ENCODE results near the gene PLCH2. TPM values are rescaled to one million over a fixed set of nuclear protein-coding genes. Genes with fewer than 3 reads are reported as not detected.

PLCH2 gene
- total and polyA plus RNA-seq, 2 of the 13 experiments (the other 11 are each of a cell fraction or from before 2014, with no cell fraction given): 0.15 to 0.67 TPM

GRCh38 chr1:2537784-2538115 is 61.7 kb downstream of the PLCH2 start:
- ATAC-seq (no peak), DNase-seq (ENCODE audit: low spot score) (no peak), FAIRE-seq (no peak)
- 3% methylated on average over 6 of the region's 9 CpGs for WGBS (ENCODE audit: low lambda C conversion rate)
- Histone ChIP-seq H3K27me3 (ENCODE audit: control insufficient read depth in 1 of 2, insufficient read depth in 2 of 2, low read length in 2 of 2) (peaks cover 10 to 47% of the 10 kb centered on the region in 2 experiments; a peak in 4 of 5 replicates), H2AFZ (ENCODE audit: low read length) (no peak overlapping the region), H3K4me3 (replicated peaks in 1 of 3; ENCODE audit: insufficient read depth in 1 of 3, low read depth in 2 of 3, low read length in 3 of 3) (no peak overlapping the region), H3K4me1 (ENCODE audit: insufficient read depth, low read length) (peaks cover 19% of the 10 kb centered on the region), H3K36me3 (replicated peaks in 1 of 2; ENCODE audit: control insufficient read depth in 1 of 2, insufficient read depth in 2 of 2, low read length in 2 of 2) (no peaks in the 10 kb centered on the region), H3K27ac (ENCODE audit: extremely low read length, insufficient read depth, low read length) (no peak overlapping the region), H3K4me2 (ENCODE audit: low read depth, low read length) (no peak overlapping the region), H3K79me2 (ENCODE audit: insufficient read depth, low read length) (no peaks in the 10 kb centered on the region), H3K9me3 (ENCODE audit: low read length) (no peaks in the 10 kb centered on the region), H4K20me1 (ENCODE audit: insufficient read depth, low read length) (no peaks in the 10 kb centered on the region), H3K9ac (ENCODE audit: insufficient read depth, low read depth, low read length) (no peak overlapping the region)
- intact Hi-C loops (cut with micrococcal nuclease; ENCODE audit: unreplicated experiment): no loop called here
- no TSS peak for BruUV-seq (replicated peaks)
- in situ Hi-C loops (cut with HindIII; ENCODE audit: extremely low pct_ligation_motif_present, low pct_unique_long_range_greater_than_20kb): no loop called here
- CTCF ChIA-PET (ENCODE audit: low intra/inter-chr PET ratio, low total read pairs): no interaction called here
- POLR2A ChIA-PET: no interaction called here
- no peak for TF ChIP-seq MEF2D (CRISPR knock-in tag; IDR thresholded peaks at IDR 0.05)
- TF ChIP-seq, protein P1, sequence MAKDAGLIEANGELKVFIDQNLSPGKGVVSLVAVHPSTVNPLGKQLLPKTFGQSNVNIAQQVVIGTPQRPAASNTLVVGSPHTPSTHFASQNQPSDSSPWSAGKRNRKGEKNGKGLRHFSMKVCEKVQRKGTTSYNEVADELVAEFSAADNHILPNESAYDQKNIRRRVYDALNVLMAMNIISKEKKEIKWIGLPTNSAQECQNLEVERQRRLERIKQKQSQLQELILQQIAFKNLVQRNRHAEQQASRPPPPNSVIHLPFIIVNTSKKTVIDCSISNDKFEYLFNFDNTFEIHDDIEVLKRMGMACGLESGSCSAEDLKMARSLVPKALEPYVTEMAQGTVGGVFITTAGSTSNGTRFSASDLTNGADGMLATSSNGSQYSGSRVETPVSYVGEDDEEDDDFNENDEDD (CRISPR knock-in tag; IDR thresholded peaks at IDR 0.05; ENCODE audit: borderline replicate concordance): no peak
- no peak for TF ChIP-seq HIVEP1 (CRISPR knock-in tag; IDR thresholded peaks at IDR 0.05)
- no peak for TF ChIP-seq RARA (CRISPR knock-in tag; IDR thresholded peaks at IDR 0.05)
- no peak for TF ChIP-seq SRY (CRISPR knock-in tag; IDR thresholded peaks at IDR 0.05)
- TF ChIP-seq ZNF282 (IDR thresholded peaks at IDR 0.05; ENCODE audit: partially characterized antibody): no peak
- no peak for TF ChIP-seq ZNF615 (CRISPR knock-in tag; IDR thresholded peaks at IDR 0.05; ENCODE audit: borderline replicate concordance)
- no peak for TF ChIP-seq PITX1 (CRISPR knock-in tag; IDR thresholded peaks at IDR 0.05)
- no peak for TF ChIP-seq CCDC6 (CRISPR knock-in tag; IDR thresholded peaks at IDR 0.05)
- TF ChIP-seq RXRB (CRISPR knock-in tag; IDR thresholded peaks at IDR 0.05; ENCODE audit: borderline replicate concordance): no peak
- TF ChIP-seq ZNF772 (CRISPR knock-in tag; IDR thresholded peaks at IDR 0.05): no peak
- no peak for TF ChIP-seq GPN1 (CRISPR knock-in tag; IDR thresholded peaks at IDR 0.05; ENCODE audit: borderline replicate concordance)

Measured in HepG2 (cell line).